ENCODE data around the gene ANKRD16. TPM values are rescaled to one million over a fixed set of nuclear protein-coding genes. Genes with fewer than 3 reads are reported as not detected.
"Not testable (repeated sequence)": the region's sequence is repeated elsewhere in the genome, so short reads cannot be mapped to it uniquely, and the experiment has no call there.

Gene ANKRD16
- total RNA-seq, 2 experiments from 2014 or later: 7.5 to 8.3 TPM

DNA sequence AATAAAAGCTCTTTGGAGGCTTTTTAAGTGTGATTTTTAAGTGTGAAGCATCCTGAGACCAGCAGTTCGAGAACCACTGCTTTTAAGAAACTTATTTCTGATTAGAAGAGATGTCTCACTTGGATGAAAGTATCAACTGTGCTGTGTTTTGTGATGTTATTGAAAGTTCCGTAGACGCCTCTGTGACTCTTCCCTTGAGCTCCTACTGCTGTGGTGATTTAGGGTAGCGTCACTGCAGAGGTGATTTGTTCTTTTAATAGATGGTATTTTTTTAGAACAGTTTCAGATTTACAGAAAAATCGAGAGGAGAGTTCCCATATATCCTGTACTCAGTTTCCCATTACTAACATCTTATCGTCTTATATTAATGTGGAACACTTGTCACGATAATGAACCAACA is 29.9 kb upstream of the ANKRD16 start:
- H3K36me3 Mint-ChIP-seq (ENCODE audit: low read depth): peaks cover 56% of the 10 kb centered on the region
- ChIA-PET POLR2A (no interaction called here), CTCF (no interaction called here)
- no peak overlapping the region for H3K4me3 Mint-ChIP-seq
- intact Hi-C loops (cut with DNase I, micrococcal nuclease): no loop called here
- ATAC-seq: no peak
- H3K27me3 Mint-ChIP-seq: no peaks in the 10 kb centered on the region
- H3K4me1 Mint-ChIP-seq: no peaks in the 10 kb centered on the region
- no peaks in the 10 kb centered on the region for H3K9me3 Mint-ChIP-seq (ENCODE audit: low read depth)
- DNase-seq: no peak
- H3K27ac Mint-ChIP-seq: no peak overlapping the region

DNA sequence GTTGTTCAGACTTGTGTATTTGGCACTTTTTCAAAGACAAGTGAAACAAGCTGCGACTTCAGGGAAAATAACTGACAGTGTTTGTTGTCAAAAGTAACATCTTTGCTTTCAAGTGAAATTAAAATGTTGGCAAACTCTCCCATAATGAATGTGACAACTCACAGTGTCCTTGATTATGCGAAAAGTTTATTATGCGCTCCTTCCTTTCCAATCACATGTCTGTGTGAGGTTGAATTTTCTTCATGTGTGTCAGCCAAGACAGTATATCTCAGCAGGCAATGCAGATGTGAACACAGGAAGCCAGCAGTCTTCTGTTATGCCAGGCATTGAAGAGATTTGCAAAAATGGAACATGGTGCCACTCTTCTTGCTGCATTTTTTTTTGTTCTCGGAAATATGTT is 29.1 kb upstream of the ANKRD16 start:
- Mint-ChIP-seq H3K4me3 (no peak overlapping the region), H3K4me1 (no peaks in the 10 kb centered on the region), H3K27me3 (no peaks in the 10 kb centered on the region), H3K36me3 (ENCODE audit: low read depth) (peaks cover 56% of the 10 kb centered on the region), H3K27ac (no peak overlapping the region), H3K9me3 (ENCODE audit: low read depth) (no peaks in the 10 kb centered on the region)
- DNase-seq: no peak
- intact Hi-C loops (cut with DNase I, micrococcal nuclease): no loop called here
- no peak for ATAC-seq
- ChIA-PET CTCF (no interaction called here), POLR2A (no interaction called here)

DNA sequence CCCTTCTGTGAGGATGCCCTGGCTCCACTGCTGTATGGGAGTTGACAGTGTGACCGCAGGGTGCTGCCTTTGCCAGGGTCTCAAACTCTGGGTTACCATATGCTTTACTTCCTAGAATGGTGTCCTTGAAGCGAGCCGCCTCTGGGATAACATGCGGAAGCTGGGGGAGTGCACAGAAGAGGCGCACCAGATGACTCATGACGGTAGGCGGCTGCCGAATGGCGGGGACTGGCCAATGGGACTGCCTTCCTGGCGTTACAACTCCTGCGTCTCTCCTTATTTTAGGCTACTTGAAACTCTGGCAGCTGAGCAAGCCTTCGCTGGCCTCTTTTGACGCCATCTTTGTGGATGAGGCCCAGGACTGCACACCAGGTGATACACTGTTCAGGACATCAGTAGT is 27.6 kb upstream of the ANKRD16 start:
- CTCF ChIA-PET: no interaction called here
- Mint-ChIP-seq H3K4me3 (no peak overlapping the region), H3K27me3 (no peaks in the 10 kb centered on the region), H3K4me1 (no peaks in the 10 kb centered on the region), H3K27ac (no peak overlapping the region), H3K9me3 (ENCODE audit: low read depth) (no peaks in the 10 kb centered on the region), H3K36me3 (ENCODE audit: low read depth) (peaks cover 50% of the 10 kb centered on the region)
- POLR2A ChIA-PET: no interaction called here
- ATAC-seq (no peak), DNase-seq (no peak)
- intact Hi-C loops (cut with DNase I, micrococcal nuclease): no loop called here

DNA sequence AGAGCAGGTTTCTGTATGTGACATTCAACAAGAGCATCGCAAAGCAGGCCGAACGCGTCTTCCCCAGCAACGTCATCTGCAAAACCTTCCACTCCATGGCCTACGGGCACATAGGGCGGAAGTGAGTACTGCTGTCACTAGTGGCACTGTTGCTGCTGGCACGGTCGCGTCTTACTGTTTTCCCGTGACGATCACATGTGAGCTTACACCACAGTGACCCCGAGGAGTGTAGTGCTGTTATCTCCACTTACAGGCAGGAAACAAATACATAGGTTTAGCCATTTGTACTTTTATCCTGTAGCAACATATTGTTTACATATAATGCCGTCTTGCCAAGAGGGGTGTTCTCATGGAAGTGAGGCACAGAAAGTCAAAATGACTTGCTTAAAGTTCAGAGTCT is 25.8 kb upstream of the ANKRD16 start:
- POLR2A ChIA-PET: no interaction called here
- no peak overlapping the region for H3K27ac Mint-ChIP-seq
- CTCF ChIA-PET: no interaction called here
- no peak for ATAC-seq
- intact Hi-C loops (cut with DNase I, micrococcal nuclease): no loop called here
- H3K9me3 Mint-ChIP-seq (ENCODE audit: low read depth): no peaks in the 10 kb centered on the region
- H3K27me3 Mint-ChIP-seq: no peaks in the 10 kb centered on the region
- no peak overlapping the region for H3K4me3 Mint-ChIP-seq
- H3K36me3 Mint-ChIP-seq (ENCODE audit: low read depth): peaks cover 41% of the 10 kb centered on the region
- peaks cover 3% of the 10 kb centered on the region for H3K4me1 Mint-ChIP-seq
- DNase-seq: no peak

DNA sequence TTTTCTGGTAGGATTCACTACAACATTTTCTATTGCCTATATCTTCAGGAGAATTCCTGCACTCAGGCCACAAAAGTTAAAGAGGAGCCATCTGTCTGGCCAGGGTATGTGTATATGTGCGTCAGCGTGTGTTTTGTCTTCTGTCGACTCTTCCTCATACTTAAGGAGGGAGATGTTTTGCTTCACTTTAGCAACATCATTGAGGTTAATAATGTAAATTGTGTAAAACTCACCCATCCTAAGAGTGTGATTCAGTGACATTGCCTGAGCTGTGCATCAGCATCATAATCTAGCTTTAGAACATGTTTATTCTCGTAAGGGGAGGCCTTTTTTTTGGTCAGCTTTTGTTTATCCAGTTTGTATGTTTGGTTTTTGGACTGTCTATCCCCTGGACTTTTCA is 24.0 kb upstream of the ANKRD16 start:
- Mint-ChIP-seq H3K36me3 (ENCODE audit: low read depth) (peaks cover 50% of the 10 kb centered on the region), H3K27me3 (no peaks in the 10 kb centered on the region), H3K27ac (no peak overlapping the region), H3K4me3 (no peak overlapping the region), H3K4me1 (peaks cover 3% of the 10 kb centered on the region), H3K9me3 (ENCODE audit: low read depth) (no peaks in the 10 kb centered on the region)
- POLR2A ChIA-PET: no interaction called here
- DNase-seq: no peak
- no peak for ATAC-seq
- CTCF ChIA-PET: no interaction called here
- intact Hi-C loops (cut with DNase I, micrococcal nuclease): no loop called here

DNA sequence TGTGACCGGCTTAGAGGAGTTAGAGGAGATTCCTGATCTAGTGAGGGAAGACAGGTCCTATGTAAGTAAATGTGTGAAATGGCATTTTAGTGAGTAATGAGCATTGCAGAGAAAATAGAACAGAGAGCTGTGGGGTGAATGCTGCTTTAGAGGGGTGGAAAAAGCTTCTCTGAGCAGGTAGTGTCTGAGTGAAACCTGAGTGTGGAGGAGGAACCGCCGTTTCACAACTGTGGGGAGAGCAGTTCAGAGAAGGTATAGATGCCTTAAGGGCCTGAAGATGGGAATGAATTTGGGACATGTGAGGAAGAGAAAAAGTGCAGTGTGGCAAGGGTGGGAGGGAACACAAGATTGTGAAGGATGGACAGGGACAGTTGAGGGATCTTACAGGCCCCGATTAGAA is 22.0 kb upstream of the ANKRD16 start:
- peaks cover 8% of the 10 kb centered on the region for H3K4me1 Mint-ChIP-seq
- DNase-seq (no peak), ATAC-seq (no peak)
- no peaks in the 10 kb centered on the region for H3K27me3 Mint-ChIP-seq
- no peak overlapping the region for H3K4me3 Mint-ChIP-seq
- no peaks in the 10 kb centered on the region for H3K9me3 Mint-ChIP-seq (ENCODE audit: low read depth)
- ChIA-PET POLR2A (interaction anchor here (0.6 kb wide), 1 partner anchor 18 kb away, joined by 3 read pairs; no protein-coding TSS in a partner anchor), CTCF (no interaction called here)
- H3K36me3 Mint-ChIP-seq (ENCODE audit: low read depth): peaks cover 50% of the 10 kb centered on the region
- intact Hi-C loops (cut with DNase I, micrococcal nuclease): no loop called here
- H3K27ac Mint-ChIP-seq: peak overlapping the region; percentile 2

DNA sequence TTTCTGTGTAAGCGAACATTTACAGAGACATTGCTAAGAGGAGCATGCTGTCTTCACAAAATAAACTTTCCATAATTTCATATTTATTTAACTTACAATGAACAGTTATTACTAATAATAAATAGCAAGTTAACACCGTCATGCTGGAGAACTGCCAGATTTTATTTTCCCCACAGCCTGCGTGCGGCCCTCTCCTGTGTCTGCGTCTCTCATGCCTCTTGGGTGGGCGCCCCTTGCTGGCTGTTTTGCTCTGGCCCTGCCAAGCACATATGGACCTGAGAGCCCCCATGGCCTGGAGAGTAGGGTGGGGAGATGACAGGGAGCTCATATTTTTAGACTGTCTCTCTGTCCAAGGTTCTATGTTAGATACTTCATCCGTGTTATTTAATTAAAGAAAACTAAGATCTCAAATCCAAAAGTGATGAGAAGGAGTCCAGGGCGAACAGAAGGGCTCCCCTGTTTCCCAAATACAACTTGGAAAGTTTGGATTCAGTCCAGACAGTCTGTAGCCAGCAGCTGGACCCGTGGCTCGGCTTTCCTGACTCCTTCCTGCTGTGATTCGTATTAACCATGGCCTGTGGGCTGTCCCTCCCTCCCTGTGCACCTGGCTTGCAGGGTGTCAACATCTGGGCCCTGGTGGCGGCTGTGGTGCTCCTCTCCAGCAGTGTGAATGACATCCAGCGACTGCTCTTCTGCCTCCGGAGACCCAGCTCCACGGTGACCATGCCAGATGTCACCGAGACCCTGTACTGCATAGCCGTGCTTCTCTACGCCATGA is 20.8 kb upstream of the ANKRD16 start:
- DNase-seq: no peak
- H3K4me1 Mint-ChIP-seq: peaks cover 15% of the 10 kb centered on the region

DNA sequence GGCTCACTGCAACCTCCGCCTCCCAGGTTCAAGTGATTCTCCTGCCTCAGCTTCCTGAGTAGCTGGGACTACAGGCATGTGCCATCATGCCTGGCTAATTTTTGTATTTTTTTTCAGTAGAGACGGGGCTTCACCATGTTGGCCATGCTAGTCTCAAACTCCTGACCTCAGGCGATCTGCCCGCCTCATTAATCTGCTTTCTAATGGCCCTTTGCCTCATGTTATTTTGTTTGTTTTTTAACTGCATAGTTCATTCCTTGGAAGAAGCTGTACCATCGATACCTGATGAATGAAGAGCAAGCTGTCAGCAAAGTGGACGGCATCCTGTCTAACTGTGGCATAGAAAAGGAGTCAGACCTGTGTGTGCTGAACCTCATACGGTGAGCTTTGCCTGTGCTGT is 19.0 kb upstream of the ANKRD16 start:
- not testable (repeated sequence) for H3K27ac Mint-ChIP-seq, H3K27me3 Mint-ChIP-seq

More for the DNA sequence above, 20.8 kb upstream of the ANKRD16 start:
- H3K4me3 Mint-ChIP-seq: no peak overlapping the region
- intact Hi-C loops (cut with DNase I, micrococcal nuclease): no loop called here
- ChIA-PET CTCF (no interaction called here), POLR2A (no interaction called here)
- no peak overlapping the region for H3K27ac Mint-ChIP-seq
- H3K36me3 Mint-ChIP-seq (ENCODE audit: low read depth): peaks cover 52% of the 10 kb centered on the region
- H3K27me3 Mint-ChIP-seq: no peaks in the 10 kb centered on the region
- H3K9me3 Mint-ChIP-seq (ENCODE audit: low read depth): no peaks in the 10 kb centered on the region
- no peak for ATAC-seq

DNA sequence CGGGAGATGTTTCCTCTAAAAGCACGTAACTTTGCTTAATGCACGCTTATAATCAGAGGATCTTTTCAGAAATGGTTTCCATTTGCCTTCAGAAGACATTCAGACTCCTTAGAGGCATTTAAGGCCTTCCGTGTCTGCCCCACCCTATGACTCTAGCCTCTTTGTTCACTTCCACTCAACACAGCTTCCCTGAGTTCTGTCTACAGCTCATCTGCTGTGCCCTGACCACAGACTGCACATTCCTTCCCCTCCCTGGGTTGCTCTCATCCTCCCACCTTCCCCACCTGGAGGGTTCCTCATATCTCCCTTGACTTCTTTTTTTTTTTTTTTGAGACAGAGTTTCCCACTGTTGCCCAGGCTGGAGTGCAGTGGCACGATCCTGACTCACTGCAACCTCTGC is 17.0 kb upstream of the ANKRD16 start:
- H3K27ac Mint-ChIP-seq: no peak overlapping the region
- ChIA-PET CTCF (no interaction called here), POLR2A (no interaction called here)
- H3K9me3 Mint-ChIP-seq (ENCODE audit: low read depth): no peaks in the 10 kb centered on the region
- no peak overlapping the region for H3K4me3 Mint-ChIP-seq
- no peaks in the 10 kb centered on the region for H3K27me3 Mint-ChIP-seq
- intact Hi-C loops (cut with DNase I, micrococcal nuclease): no loop called here
- no peak for DNase-seq
- ATAC-seq: no peak
- H3K36me3 Mint-ChIP-seq (ENCODE audit: low read depth): peaks cover 45% of the 10 kb centered on the region
- peaks cover 22% of the 10 kb centered on the region for H3K4me1 Mint-ChIP-seq

More for the DNA sequence above, 19.0 kb upstream of the ANKRD16 start:
- Mint-ChIP-seq H3K4me1 (peaks cover 24% of the 10 kb centered on the region), H3K36me3 (ENCODE audit: low read depth) (peaks cover 49% of the 10 kb centered on the region)
- DNase-seq; H3K4me3 Mint-ChIP-seq; POLR2A ChIA-PET; CTCF ChIA-PET; intact Hi-C loops (cut with DNase I, micrococcal nuclease); ATAC-seq; H3K9me3 Mint-ChIP-seq (ENCODE audit: low read depth): not testable (repeated sequence)

DNA sequence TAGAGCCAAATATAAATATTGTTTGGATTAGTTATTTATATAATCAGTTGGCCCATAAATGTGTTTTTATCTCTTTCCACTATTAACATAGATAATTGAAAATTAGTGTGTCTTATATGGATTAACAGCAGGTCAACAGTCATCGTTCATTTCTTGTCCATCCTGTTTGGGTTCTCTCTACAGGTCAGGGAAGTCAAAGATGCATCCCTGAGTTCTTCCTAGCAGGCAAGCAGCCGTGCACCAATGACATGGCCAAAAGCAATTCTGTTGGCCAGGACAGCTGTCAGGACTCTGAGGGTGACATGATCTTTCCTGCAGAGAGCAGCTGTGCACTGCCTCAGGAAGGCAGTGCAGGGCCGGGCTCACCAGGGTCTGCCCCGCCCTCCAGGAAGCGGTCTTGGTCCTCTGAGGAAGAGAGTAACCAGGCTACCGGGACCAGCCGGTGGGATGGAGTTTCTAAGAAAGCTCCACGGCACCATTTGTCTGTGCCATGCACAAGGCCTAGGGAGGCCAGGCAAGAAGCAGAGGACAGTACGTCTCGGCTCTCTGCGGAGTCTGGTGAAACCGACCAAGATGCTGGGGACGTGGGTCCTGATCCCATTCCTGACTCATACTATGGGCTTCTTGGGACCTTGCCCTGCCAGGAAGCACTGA is 16.3 kb upstream of the ANKRD16 start:
- DNase-seq (no peak), ATAC-seq (no peak)
- Mint-ChIP-seq H3K4me3 (no peak overlapping the region), H3K27ac (no peak overlapping the region), H3K27me3 (no peaks in the 10 kb centered on the region), H3K4me1 (peaks cover 21% of the 10 kb centered on the region), H3K9me3 (ENCODE audit: low read depth) (no peaks in the 10 kb centered on the region), H3K36me3 (ENCODE audit: low read depth) (peaks cover 42% of the 10 kb centered on the region)
- intact Hi-C loops (cut with DNase I, micrococcal nuclease): no loop called here
- ChIA-PET POLR2A (no interaction called here), CTCF (interaction anchor here (0.5 kb wide), 1 partner anchor 12 kb away, joined by 3 read pairs; no protein-coding TSS in a partner anchor)

DNA sequence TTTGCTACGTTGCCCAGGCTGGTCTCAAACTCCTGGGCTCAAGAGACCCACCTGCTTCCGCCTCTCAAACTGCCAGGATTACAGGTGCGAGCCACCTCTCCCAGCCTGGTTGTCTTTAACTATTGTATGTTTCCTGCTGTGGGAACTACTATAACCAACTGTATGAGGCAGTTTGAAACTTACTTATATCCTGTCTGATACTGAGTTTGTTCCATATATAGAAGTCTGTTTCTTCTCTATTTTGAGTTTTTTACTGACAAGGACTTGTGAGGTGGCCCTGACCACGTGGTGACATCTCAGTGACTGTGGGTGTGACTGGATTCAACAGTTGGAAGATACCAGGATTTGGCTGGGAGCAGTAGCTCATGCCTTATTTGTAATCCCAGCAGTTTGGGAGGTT is 14.5 kb upstream of the ANKRD16 start:
- intact Hi-C loops (cut with DNase I, micrococcal nuclease): no loop called here
- POLR2A ChIA-PET: no interaction called here
- Mint-ChIP-seq H3K4me1 (peaks cover 21% of the 10 kb centered on the region), H3K4me3 (no peak overlapping the region), H3K9me3 (ENCODE audit: low read depth) (no peaks in the 10 kb centered on the region), H3K27me3 (no peaks in the 10 kb centered on the region), H3K36me3 (ENCODE audit: low read depth) (peaks cover 34% of the 10 kb centered on the region), H3K27ac (peak overlapping the region; percentile 56)
- peak; percentile 88 for ATAC-seq
- CTCF ChIA-PET: no interaction called here
- DNase-seq: peak; percentile 16

DNA sequence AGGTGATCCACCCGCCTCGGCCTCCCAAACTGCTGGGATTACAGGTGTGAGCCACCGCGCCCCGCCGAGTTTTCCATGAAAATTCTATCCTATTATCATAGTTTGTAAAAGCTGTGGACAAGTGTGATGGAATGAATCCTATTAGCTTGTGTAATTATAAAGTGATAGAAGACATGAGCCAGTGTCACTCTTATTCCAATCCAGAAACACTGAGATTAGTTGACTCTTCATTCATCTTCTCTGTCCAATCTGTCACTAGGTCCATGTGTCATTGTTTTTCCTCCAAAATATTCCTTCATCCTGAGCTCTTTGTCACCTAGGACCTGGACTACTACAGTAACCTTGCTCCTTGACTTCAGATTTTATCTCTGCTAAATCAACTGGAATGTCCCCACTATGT is 13.9 kb upstream of the ANKRD16 start:
- Mint-ChIP-seq H3K4me1 (peaks cover 21% of the 10 kb centered on the region), H3K27me3 (no peaks in the 10 kb centered on the region), H3K27ac (no peak overlapping the region), H3K36me3 (ENCODE audit: low read depth) (peaks cover 32% of the 10 kb centered on the region), H3K9me3 (ENCODE audit: low read depth) (no peaks in the 10 kb centered on the region), H3K4me3 (no peak overlapping the region)
- ATAC-seq (no peak), DNase-seq (no peak)
- ChIA-PET POLR2A (no interaction called here), CTCF (interaction anchor here (0.7 kb wide), 1 partner anchor 10 kb away, joined by 3 read pairs; no protein-coding TSS in a partner anchor)
- intact Hi-C loops (cut with DNase I, micrococcal nuclease): no loop called here

All from activated CD4-positive, alpha-beta T cell treated with anti-CD3 and anti-CD28 coated beads for 36 hours (primary cell).